ENCODE results near the gene SIX6.

Gene SIX6

GRCh38 chr14:60514378-60514740, 5.4 kb downstream of the SIX6 start:
- no peak for DNase-seq (ENCODE audit: low spot score)

GRCh38 chr14:60514741-60515491, 6.0 kb downstream of the SIX6 start:
- peak; percentile 33 for DNase-seq (ENCODE audit: low spot score)

- no peak for DNase-seq (ENCODE audit: low spot score)
These were observed 6.8 kb downstream of the SIX6 start for GRCh38 chr14:60515511-60516289.

GRCh38 chr14:60532442-60532841, 23.5 kb downstream of the SIX6 start:
- DNase-seq (ENCODE audit: low spot score) = no peak

GRCh38 chr14:60537663-60538062, 28.7 kb downstream of the SIX6 start:
- no peak for DNase-seq (ENCODE audit: low spot score)

GRCh38 chr14:60544659-60545058, 35.7 kb downstream of the SIX6 start:
- DNase-seq (ENCODE audit: low spot score) = no peak

- no peak for DNase-seq (ENCODE audit: low spot score)
These were observed 44.9 kb downstream of the SIX6 start for GRCh38 chr14:60553808-60554207.

GRCh38 chr14:60561845-60562746, 53.1 kb downstream of the SIX6 start:
- peak; percentile 28 for DNase-seq (ENCODE audit: low spot score)

All from germinal center (tissue), 1 donor.